ENCODE measurements around the gene RUVBL1. TPM values are rescaled to one million over a fixed set of nuclear protein-coding genes. Genes with fewer than 3 reads are reported as not detected.
A peak's percentile ranks its signal among the peaks of the same experiment; 100 is the strongest.

The RUVBL1 gene
- total RNA-seq, 1 experiment from 2014 or later: 115 TPM

DNA sequence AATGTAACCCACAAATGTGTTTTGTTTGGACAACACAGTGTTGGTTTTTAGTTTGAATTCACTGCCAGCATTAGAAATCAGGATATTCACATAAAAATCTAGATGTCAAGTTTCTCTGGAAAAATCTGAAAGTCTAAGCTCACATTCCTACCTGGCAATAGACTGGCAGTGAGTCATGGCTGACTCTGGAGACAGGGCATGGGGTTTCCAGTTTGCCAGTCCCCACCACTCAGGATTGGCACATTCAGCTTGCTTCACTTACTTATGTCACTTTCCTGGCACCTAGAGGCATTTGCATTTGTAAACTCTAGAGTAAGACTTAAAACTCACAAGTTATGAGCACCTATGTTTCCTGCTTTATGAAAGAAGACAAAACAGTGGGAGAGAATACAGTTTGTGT is 90.5 kb downstream of the RUVBL1 start:
- no peaks in the 10 kb centered on the region; the same call in none of the 2 replicates for H3F3A ChIP-seq (ENCODE audit: insufficient read depth, low read depth)
- peak in 1 of 2 experiments; percentile 41 for DNase-seq
- TF ChIP-seq, protein P1, sequence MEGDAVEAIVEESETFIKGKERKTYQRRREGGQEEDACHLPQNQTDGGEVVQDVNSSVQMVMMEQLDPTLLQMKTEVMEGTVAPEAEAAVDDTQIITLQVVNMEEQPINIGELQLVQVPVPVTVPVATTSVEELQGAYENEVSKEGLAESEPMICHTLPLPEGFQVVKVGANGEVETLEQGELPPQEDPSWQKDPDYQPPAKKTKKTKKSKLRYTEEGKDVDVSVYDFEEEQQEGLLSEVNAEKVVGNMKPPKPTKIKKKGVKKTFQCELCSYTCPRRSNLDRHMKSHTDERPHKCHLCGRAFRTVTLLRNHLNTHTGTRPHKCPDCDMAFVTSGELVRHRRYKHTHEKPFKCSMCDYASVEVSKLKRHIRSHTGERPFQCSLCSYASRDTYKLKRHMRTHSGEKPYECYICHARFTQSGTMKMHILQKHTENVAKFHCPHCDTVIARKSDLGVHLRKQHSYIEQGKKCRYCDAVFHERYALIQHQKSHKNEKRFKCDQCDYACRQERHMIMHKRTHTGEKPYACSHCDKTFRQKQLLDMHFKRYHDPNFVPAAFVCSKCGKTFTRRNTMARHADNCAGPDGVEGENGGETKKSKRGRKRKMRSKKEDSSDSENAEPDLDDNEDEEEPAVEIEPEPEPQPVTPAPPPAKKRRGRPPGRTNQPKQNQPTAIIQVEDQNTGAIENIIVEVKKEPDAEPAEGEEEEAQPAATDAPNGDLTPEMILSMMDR (conservative IDR thresholded peaks at IDR 0.05): no peak
- no peak for TF ChIP-seq EZH2 (IDR thresholded peaks at IDR 0.05; ENCODE audit: low read depth)
- no peaks in the 10 kb centered on the region for H3K4me1 ChIP-seq (replicated peaks; ENCODE audit: insufficient read depth)
- no TSS peak for BruUV-seq (replicated peaks)
- CTCF ChIA-PET: no interaction called here
- no peaks in the 10 kb centered on the region for H4K20me1 ChIP-seq (ENCODE audit: insufficient read depth)
- POLR2A ChIA-PET (ENCODE audit: unreplicated experiment): interaction anchor here (0.5 to 0.7 kb wide), 2 partner anchors 7 to 757 kb away, joined by 3 to 33 read pairs; no protein-coding TSS in a partner anchor
- H3K9me2 ChIP-seq (ENCODE audit: insufficient read depth): no peaks in the 10 kb centered on the region
- H3K79me2 ChIP-seq (ENCODE audit: low read depth): no peaks in the 10 kb centered on the region
- H3K4me3 ChIP-seq: no peak overlapping the region
- no peaks in the 10 kb centered on the region; the same call in 1 of the 2 replicates for H3K9me3 ChIP-seq (ENCODE audit: insufficient read depth, low read depth)
- peaks cover 13% of the 10 kb centered on the region for H3K27me3 ChIP-seq (ENCODE audit: insufficient read depth, low read depth)
- no peaks in the 10 kb centered on the region for H3K36me3 ChIP-seq (ENCODE audit: low read depth)
- H3K27ac ChIP-seq: no peak overlapping the region
- intact Hi-C loops (cut with micrococcal nuclease; ENCODE audit: unreplicated experiment): no loop called here
- no peak overlapping the region for H2AFZ ChIP-seq
- H3K4me2 ChIP-seq: no peak overlapping the region

Other genes with a start within 250 kb of the RUVBL1 start
- gene KBTBD12, start 208.6 kb downstream of the RUVBL1 start, total RNA-seq (2021): 0.80 and 1.1 TPM in 2 replicates
- 110 and 189 TPM in 2 replicates for gene SEC61A1, start 71.4 kb downstream of the RUVBL1 start, total RNA-seq (2021)
- 21.0 and 21.3 TPM in 2 replicates for gene EEFSEC, start 29.7 kb upstream of the RUVBL1 start, total RNA-seq (2021)